IPS-NIHi11 (cell line): ENCODE measurements around the gene EHMT1.
"Not testable (repeated sequence)": the region's sequence is repeated elsewhere in the genome, so short reads cannot be mapped to it uniquely, and the experiment has no call there.

Experiments used
- DNase-seq: peaks from one replicate; pipeline ENCODE4 v3.0.0; 2012; ENCODE audit warnings: mixed read lengths, low spot score

Gene EHMT1

GRCh38 chr9:137615387-137615871 is 3.4 kb upstream of the EHMT1 start:
- no peak for DNase-seq

GRCh38 chr9:137619240-137620047 is 639 bp downstream of the EHMT1 start:
- DNase-seq, result no peak

- no peak for DNase-seq
Measured at GRCh38 chr9:137620048-137620405, 1.2 kb downstream of the EHMT1 start.

- no peak for DNase-seq
Measured at GRCh38 chr9:137620581-137620980, 1.8 kb downstream of the EHMT1 start.

- no peak for DNase-seq
Measured at GRCh38 chr9:137621131-137621757, 2.4 kb downstream of the EHMT1 start.

- DNase-seq, result not testable (repeated sequence)
Measured at GRCh38 chr9:137622211-137622610, 3.4 kb downstream of the EHMT1 start.

- DNase-seq, result no peak
Measured at GRCh38 chr9:137626464-137626863, 7.7 kb downstream of the EHMT1 start.

GRCh38 chr9:137627406-137627805 is 8.6 kb downstream of the EHMT1 start:
- DNase-seq, result not testable (repeated sequence)

GRCh38 chr9:137630126-137630525 is 11.3 kb downstream of the EHMT1 start:
- DNase-seq, result no peak

- no peak for DNase-seq
Measured at GRCh38 chr9:137630679-137631078, 11.9 kb downstream of the EHMT1 start.

GRCh38 chr9:137631345-137632229 is 12.8 kb downstream of the EHMT1 start:
- DNase-seq, result no peak

- no peak for DNase-seq
Measured at GRCh38 chr9:137632230-137633161, 13.7 kb downstream of the EHMT1 start.

GRCh38 chr9:137634016-137634415 is 15.2 kb downstream of the EHMT1 start:
- DNase-seq, result no peak

- no peak for DNase-seq
Measured at GRCh38 chr9:137638680-137639079, 19.9 kb downstream of the EHMT1 start.

- DNase-seq, result no peak
Measured at GRCh38 chr9:137639303-137640051, 20.7 kb downstream of the EHMT1 start.

- no peak for DNase-seq
Measured at GRCh38 chr9:137640862-137641261, 22.1 kb downstream of the EHMT1 start.

- no peak for DNase-seq
Measured at GRCh38 chr9:137642118-137642601, 23.4 kb downstream of the EHMT1 start.

GRCh38 chr9:137642892-137643291 is 24.1 kb downstream of the EHMT1 start:
- no peak for DNase-seq

GRCh38 chr9:137643921-137644320 is 25.1 kb downstream of the EHMT1 start:
- no peak for DNase-seq

- no peak for DNase-seq
Measured at GRCh38 chr9:137645211-137645610, 26.4 kb downstream of the EHMT1 start.
